MM.1S (cell line): Measurements from ENCODE around the gene DELE1.

Experiments
- CTCF ChIP-seq: fragments of 300-600 bp; sonication (generic); IDR thresholded peaks from 2 replicates; pipeline ENCODE4 v1.5.1; 2016; ENCODE audit warnings: antibody characterized with exemption, low read length, mixed read lengths
- EZH2phosphoT487 ChIP-seq: fragments of 300-600 bp; sonication (generic); IDR thresholded peaks from 2 replicates; pipeline ENCODE4 v1.6.1; 2018; ENCODE audit warnings: antibody characterized with exemption, low read length

DNA sequence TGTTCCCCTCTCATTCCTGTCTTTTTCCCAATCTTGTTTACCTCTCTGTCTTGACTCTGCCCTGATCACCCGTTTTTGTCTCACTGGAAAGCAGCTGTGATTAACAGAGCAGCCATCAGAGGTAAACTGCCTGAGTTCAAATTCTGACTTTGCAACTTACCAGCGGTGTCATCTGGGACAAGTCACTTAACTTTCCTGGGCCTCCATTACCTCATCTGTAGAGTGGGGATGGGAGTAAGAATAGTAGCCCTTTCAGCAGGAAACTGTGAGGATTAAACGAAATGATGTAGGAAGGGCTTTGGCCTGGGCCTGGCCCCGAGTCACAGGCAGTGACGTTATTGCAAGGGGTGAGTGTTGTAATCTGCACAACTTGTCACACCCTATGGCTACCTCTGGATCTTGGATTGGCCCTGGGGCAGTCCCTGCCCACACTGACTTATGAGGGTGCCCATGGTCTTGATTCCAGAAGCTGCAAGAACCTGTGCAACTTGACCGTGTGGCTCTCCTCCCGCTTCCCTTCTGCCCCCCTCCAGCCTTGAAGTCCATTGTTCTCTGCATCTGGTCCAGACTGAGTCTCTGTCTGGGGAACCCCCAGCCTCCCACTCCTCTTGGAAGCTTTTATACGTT lies 35.0 kb downstream of the DELE1 start:
- TF ChIP-seq CTCF: no peak
- no peak for TF ChIP-seq EZH2phosphoT487
